ENCODE measurements around the gene CCP110.
"Not testable (repeated sequence)": the region's sequence is repeated elsewhere in the genome, so short reads cannot be mapped to it uniquely, and the experiment has no call there.

The CCP110 gene

GRCh38 chr16:19513377-19514053 lies 10.2 kb upstream of the CCP110 start:
- DNase-seq: peak; percentile 76 to 90

GRCh38 chr16:19515757-19516156 lies 8.0 kb upstream of the CCP110 start:
- DNase-seq: no peak

GRCh38 chr16:19517424-19518089 lies 6.2 kb upstream of the CCP110 start:
- DNase-seq: no peak

- no peak for DNase-seq
Observed at GRCh38 chr16:19518388-19518787, 5.4 kb upstream of the CCP110 start.

GRCh38 chr16:19520861-19521331 lies 2.8 kb upstream of the CCP110 start:
- no peak for DNase-seq

GRCh38 chr16:19521471-19522396 lies 2.0 kb upstream of the CCP110 start, which contains the start of gene GDE1:
Gene GDE1 (minus strand): TSS chr16:19522098. CDS start chr16:19521964, 134 bp downstream.
- peak; percentile 82 to 93 for DNase-seq

GRCh38 chr16:19522397-19522732 lies 1.4 kb upstream of the CCP110 start:
- DNase-seq: no peak

- DNase-seq: no peak
Observed at GRCh38 chr16:19522760-19523159, 982 bp upstream of the CCP110 start.

GRCh38 chr16:19523184-19523558 lies 571 bp upstream of the CCP110 start:
- DNase-seq: no peak

- DNase-seq: no peak
Observed at GRCh38 chr16:19524356-19524615, 544 bp downstream of the CCP110 start.

- DNase-seq: peak in 1 of 2 donors; percentile 33
Observed at GRCh38 chr16:19524616-19525384, 1.1 kb downstream of the CCP110 start.

- DNase-seq: no peak
Observed at GRCh38 chr16:19525385-19525723, 1.6 kb downstream of the CCP110 start.

- DNase-seq: no peak
Observed at GRCh38 chr16:19527161-19527560, 3.4 kb downstream of the CCP110 start.

- no peak for DNase-seq
Observed at GRCh38 chr16:19528666-19529065, 4.9 kb downstream of the CCP110 start.

GRCh38 chr16:19532601-19533000 lies 8.9 kb downstream of the CCP110 start:
- DNase-seq: no peak

GRCh38 chr16:19540241-19540970 lies 16.7 kb downstream of the CCP110 start:
- no peak for DNase-seq

GRCh38 chr16:19542138-19542821 lies 18.5 kb downstream of the CCP110 start:
- no peak for DNase-seq

GRCh38 chr16:19543278-19543996 lies 19.7 kb downstream of the CCP110 start:
- DNase-seq: not testable (repeated sequence)

GRCh38 chr16:19548144-19548543 lies 24.4 kb downstream of the CCP110 start:
- no peak for DNase-seq

- no peak for DNase-seq
Observed at GRCh38 chr16:19549673-19550072, 25.9 kb downstream of the CCP110 start.

All from inflammatory macrophage treated with lipopolysaccharide for 1 hour (primary cell).